ENCODE measurements around the gene HMGB4. TPM values are rescaled to one million over a fixed set of nuclear protein-coding genes. Genes with fewer than 3 reads are reported as not detected.

HMGB4 gene
- total and polyA plus RNA-seq, 2 donors = 0.07 TPM; not detected in 1

DNA sequence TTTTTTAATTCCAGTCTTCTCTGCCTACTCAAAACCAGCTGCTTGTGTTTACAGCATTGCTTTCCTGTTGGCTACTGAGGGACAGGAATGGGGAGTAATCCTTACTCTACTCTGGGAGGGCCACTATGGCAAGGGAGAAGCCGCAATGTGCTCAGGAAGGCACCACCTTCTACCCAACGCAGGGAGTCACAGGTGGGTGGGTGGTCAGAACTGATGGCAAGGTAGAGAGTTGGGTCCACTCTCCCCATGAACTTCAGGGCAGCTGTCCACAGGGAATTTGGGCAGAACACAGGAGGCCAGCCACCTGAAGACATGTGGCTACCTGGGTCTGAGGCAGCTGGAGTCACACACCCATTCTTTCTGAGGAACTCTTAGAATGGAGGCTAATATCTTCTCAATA is 40.5 kb upstream of the HMGB4 start:
- WGBS = 97% methylated on average over 2 of the region's 2 CpGs

DNA sequence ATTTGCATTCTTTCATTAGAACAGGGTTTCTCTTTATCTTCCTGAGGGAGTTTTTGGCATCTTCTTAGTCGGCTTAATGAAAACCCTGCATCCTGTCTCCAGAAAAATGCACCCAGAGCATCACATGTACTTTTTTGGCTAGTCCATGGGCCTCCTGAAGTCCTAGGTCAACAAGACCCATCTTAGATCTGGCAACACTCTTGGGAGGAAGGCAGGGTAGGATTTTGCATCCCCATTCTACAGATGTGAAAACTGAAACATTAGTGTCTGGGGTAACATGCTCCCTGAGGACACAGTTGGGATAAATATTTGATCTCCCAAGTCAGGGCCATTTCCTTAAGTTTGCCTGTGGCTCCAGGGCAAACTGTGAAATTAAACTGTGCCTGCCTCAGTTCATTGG is 40.0 kb upstream of the HMGB4 start:
- DNase-seq (ENCODE audit: low read depth in 6 of 9, low spot score in 9 of 9) = no peak

More for the DNA sequence above, 40.5 kb upstream of the HMGB4 start:
- no peaks in the 10 kb centered on the region for H3K27me3 ChIP-seq (ENCODE audit: control insufficient read depth in 2 of 2, insufficient read depth in 1 of 2, low read length in 1 of 2)
- no peak overlapping the region for H3K4me3 ChIP-seq (ENCODE audit: low read length in 2 of 2)
- H3K36me3 ChIP-seq (ENCODE audit: control insufficient read depth in 2 of 2, insufficient read depth in 2 of 2, low read length in 1 of 2) = no peaks in the 10 kb centered on the region
- DNase-seq (ENCODE audit: low read depth in 6 of 9, low spot score in 9 of 9) = no peak
- H3K4me1 ChIP-seq (ENCODE audit: control insufficient read depth in 2 of 2, insufficient read depth in 2 of 2, low read length in 2 of 2) = no peaks in the 10 kb centered on the region
- H3K9me3 ChIP-seq (ENCODE audit: control insufficient read depth in 2 of 2, insufficient read depth in 1 of 2, low read length in 1 of 2) = peaks cover 0 to 3% of the 10 kb centered on the region in 2 donors
- no peak overlapping the region for H3K27ac ChIP-seq (ENCODE audit: low read depth in 1 of 2, low read length in 1 of 2)

DNA sequence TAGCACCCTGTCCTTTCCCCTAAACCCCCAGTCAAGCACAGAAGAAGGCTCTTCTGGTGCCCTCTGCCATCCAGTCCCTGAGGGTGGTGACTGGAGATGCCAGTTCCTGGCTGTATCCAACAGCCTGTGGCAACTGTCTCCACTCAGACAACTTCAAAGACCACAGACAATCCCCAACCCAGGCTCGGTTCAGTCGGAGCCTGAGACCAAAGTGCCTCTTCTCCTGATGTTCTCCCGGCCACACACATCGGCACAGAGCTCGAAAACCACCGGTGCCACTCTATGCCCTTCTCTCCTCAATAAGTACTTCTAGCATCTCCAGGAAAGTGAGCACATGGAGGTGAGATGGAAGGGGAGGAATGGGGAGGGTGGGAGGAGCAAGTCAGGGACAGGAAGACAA is 39.6 kb upstream of the HMGB4 start:
- H3K36me3 ChIP-seq (ENCODE audit: control insufficient read depth in 2 of 2, insufficient read depth in 2 of 2, low read length in 1 of 2) = no peaks in the 10 kb centered on the region
- DNase-seq (ENCODE audit: low read depth in 6 of 9, low spot score in 9 of 9) = no peak
- H3K27me3 ChIP-seq (ENCODE audit: control insufficient read depth in 2 of 2, insufficient read depth in 1 of 2, low read length in 1 of 2) = no peaks in the 10 kb centered on the region
- H3K4me1 ChIP-seq (ENCODE audit: control insufficient read depth in 2 of 2, insufficient read depth in 2 of 2, low read length in 2 of 2) = no peaks in the 10 kb centered on the region
- WGBS = 96% methylated on average over 6 of the region's 6 CpGs
- peaks cover 0 to 5% of the 10 kb centered on the region in 2 donors for H3K9me3 ChIP-seq (ENCODE audit: control insufficient read depth in 2 of 2, insufficient read depth in 1 of 2, low read length in 1 of 2)
- H3K27ac ChIP-seq (ENCODE audit: low read depth in 1 of 2, low read length in 1 of 2) = no peak overlapping the region
- H3K4me3 ChIP-seq (ENCODE audit: low read length in 2 of 2) = no peak overlapping the region

More for the DNA sequence above, 40.0 kb upstream of the HMGB4 start:
- no peak overlapping the region for H3K27ac ChIP-seq (ENCODE audit: low read depth in 1 of 2, low read length in 1 of 2)
- no peaks in the 10 kb centered on the region for H3K4me1 ChIP-seq (ENCODE audit: control insufficient read depth in 2 of 2, insufficient read depth in 2 of 2, low read length in 2 of 2)
- H3K9me3 ChIP-seq (ENCODE audit: control insufficient read depth in 2 of 2, insufficient read depth in 1 of 2, low read length in 1 of 2) = peaks cover 0 to 5% of the 10 kb centered on the region in 2 donors
- H3K27me3 ChIP-seq (ENCODE audit: control insufficient read depth in 2 of 2, insufficient read depth in 1 of 2, low read length in 1 of 2) = no peaks in the 10 kb centered on the region
- 91% methylated on average over 1 of the region's 1 CpG for WGBS
- no peaks in the 10 kb centered on the region for H3K36me3 ChIP-seq (ENCODE audit: control insufficient read depth in 2 of 2, insufficient read depth in 2 of 2, low read length in 1 of 2)
- no peak overlapping the region for H3K4me3 ChIP-seq (ENCODE audit: low read length in 2 of 2)

DNA sequence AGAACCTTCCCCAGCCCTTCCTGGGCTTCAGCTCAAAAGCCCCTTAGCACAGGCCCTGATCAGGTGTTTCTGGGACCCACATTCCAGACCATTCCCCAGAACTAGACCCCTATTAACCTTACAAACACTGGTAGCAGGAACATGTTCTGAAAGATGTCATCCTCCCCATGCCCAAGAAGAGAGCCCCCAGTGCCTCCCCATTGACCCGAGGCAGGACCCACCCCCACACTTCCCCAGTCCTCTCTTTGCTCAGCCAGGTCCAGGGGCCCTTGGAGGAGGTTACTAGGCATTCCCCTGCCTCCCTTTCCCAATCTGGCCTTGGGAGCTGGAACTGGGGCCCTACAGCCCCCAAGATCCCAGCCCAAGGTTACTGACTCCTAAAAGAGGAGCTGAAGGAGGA is 38.9 kb upstream of the HMGB4 start:
- H3K36me3 ChIP-seq (ENCODE audit: control insufficient read depth in 2 of 2, insufficient read depth in 2 of 2, low read length in 1 of 2) = no peaks in the 10 kb centered on the region
- H3K27me3 ChIP-seq (ENCODE audit: control insufficient read depth in 2 of 2, insufficient read depth in 1 of 2, low read length in 1 of 2) = no peaks in the 10 kb centered on the region
- peaks cover 0 to 5% of the 10 kb centered on the region in 2 donors for H3K9me3 ChIP-seq (ENCODE audit: control insufficient read depth in 2 of 2, insufficient read depth in 1 of 2, low read length in 1 of 2)
- WGBS = 78% methylated on average over 1 of the region's 1 CpG
- no peaks in the 10 kb centered on the region for H3K4me1 ChIP-seq (ENCODE audit: control insufficient read depth in 2 of 2, insufficient read depth in 2 of 2, low read length in 2 of 2)
- H3K27ac ChIP-seq (ENCODE audit: low read depth in 1 of 2, low read length in 1 of 2) = no peak overlapping the region
- H3K4me3 ChIP-seq (ENCODE audit: low read length in 2 of 2) = no peak overlapping the region
- no peak for DNase-seq (ENCODE audit: low read depth in 6 of 9, low spot score in 9 of 9)

DNA sequence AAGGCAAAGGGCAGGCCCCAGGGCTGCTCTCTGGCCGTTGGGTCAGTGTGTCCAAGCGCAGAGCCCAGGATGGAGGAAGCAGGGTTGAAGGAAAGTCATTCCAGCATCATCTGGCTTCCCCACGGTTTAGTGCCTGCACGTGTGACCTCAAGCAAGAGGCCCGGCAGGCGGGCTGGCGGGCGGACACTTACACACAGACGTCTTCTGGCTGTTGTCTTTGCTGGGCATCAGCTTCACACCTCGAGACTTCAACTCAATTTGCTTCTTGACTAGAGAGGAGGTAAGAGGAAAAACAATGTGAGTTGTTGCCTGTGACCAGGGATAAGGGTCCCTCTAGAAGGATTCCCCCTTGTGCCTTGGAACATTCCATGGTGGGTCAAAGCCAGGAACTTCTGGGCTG is 38.4 kb upstream of the HMGB4 start:
- peaks cover 0 to 5% of the 10 kb centered on the region in 2 donors for H3K9me3 ChIP-seq (ENCODE audit: control insufficient read depth in 2 of 2, insufficient read depth in 1 of 2, low read length in 1 of 2)
- H3K4me1 ChIP-seq (ENCODE audit: control insufficient read depth in 2 of 2, insufficient read depth in 2 of 2, low read length in 2 of 2) = no peaks in the 10 kb centered on the region
- no peak overlapping the region for H3K4me3 ChIP-seq (ENCODE audit: low read length in 2 of 2)
- WGBS = 91% methylated on average over 10 of the region's 10 CpGs
- H3K36me3 ChIP-seq (ENCODE audit: control insufficient read depth in 2 of 2, insufficient read depth in 2 of 2, low read length in 1 of 2) = no peaks in the 10 kb centered on the region
- no peak for DNase-seq (ENCODE audit: low read depth in 6 of 9, low spot score in 9 of 9)
- H3K27ac ChIP-seq (ENCODE audit: low read depth in 1 of 2, low read length in 1 of 2) = no peak overlapping the region
- H3K27me3 ChIP-seq (ENCODE audit: control insufficient read depth in 2 of 2, insufficient read depth in 1 of 2, low read length in 1 of 2) = no peaks in the 10 kb centered on the region

DNA sequence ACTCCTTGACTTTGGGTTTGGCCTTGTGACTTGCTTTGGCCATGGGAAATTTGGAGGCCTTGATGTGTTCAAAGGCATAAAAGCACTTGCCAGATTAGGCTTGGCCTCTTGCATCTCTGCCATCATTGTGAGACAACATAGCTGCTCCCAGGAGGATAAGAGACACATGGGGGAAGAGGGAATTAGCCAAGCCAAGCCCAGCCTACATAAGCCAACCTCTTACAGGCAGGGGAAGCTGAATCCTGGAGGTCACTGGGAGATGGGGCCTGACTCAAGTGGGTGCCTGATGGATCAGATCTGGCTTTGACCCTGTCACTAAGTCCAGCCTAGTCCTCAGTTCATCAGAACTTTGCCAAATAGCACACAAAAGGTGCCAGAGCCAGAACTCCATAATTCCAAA is 37.6 kb upstream of the HMGB4 start:
- Histone ChIP-seq H3K4me1 (ENCODE audit: control insufficient read depth in 2 of 2, insufficient read depth in 2 of 2, low read length in 2 of 2) (no peaks in the 10 kb centered on the region), H3K36me3 (ENCODE audit: control insufficient read depth in 2 of 2, insufficient read depth in 2 of 2, low read length in 1 of 2) (no peaks in the 10 kb centered on the region), H3K9me3 (ENCODE audit: control insufficient read depth in 2 of 2, insufficient read depth in 1 of 2, low read length in 1 of 2) (peaks cover 0 to 5% of the 10 kb centered on the region in 2 donors), H3K27me3 (ENCODE audit: control insufficient read depth in 2 of 2, insufficient read depth in 1 of 2, low read length in 1 of 2) (no peaks in the 10 kb centered on the region), H3K4me3 (ENCODE audit: low read length in 2 of 2) (no peak overlapping the region), H3K27ac (ENCODE audit: low read depth in 1 of 2, low read length in 1 of 2) (no peak overlapping the region)
- no peak for DNase-seq (ENCODE audit: low read depth in 6 of 9, low spot score in 9 of 9)

DNA sequence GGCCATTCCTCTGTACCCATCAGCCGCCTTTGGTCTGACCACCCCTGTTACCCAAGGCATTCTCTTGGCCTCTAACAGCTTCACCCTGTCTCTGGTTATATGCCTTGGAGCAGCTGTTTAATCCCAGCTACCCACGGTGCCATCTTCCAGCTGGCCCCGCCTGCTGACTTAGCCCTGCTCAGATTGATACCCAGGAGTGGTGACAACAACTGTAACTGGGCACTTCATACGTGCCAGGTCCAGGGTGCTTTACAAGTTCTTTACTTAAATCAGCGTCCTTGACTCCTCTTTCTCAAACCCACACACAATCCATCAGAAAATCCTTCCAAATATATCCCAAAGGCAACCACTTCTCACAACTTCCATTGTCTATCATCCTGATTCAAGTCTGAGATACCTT is 37.2 kb upstream of the HMGB4 start:
- Histone ChIP-seq H3K27me3 (ENCODE audit: control insufficient read depth in 2 of 2, insufficient read depth in 1 of 2, low read length in 1 of 2) (no peaks in the 10 kb centered on the region), H3K27ac (ENCODE audit: low read depth in 1 of 2, low read length in 1 of 2) (no peak overlapping the region), H3K4me3 (ENCODE audit: low read length in 2 of 2) (no peak overlapping the region), H3K9me3 (ENCODE audit: control insufficient read depth in 2 of 2, insufficient read depth in 1 of 2, low read length in 1 of 2) (peaks cover 0 to 5% of the 10 kb centered on the region in 2 donors), H3K36me3 (ENCODE audit: control insufficient read depth in 2 of 2, insufficient read depth in 2 of 2, low read length in 1 of 2) (no peaks in the 10 kb centered on the region), H3K4me1 (ENCODE audit: control insufficient read depth in 2 of 2, insufficient read depth in 2 of 2, low read length in 2 of 2) (no peaks in the 10 kb centered on the region)
- no peak for DNase-seq (ENCODE audit: low read depth in 6 of 9, low spot score in 9 of 9)
- 93% methylated on average over 5 of the region's 5 CpGs for WGBS

DNA sequence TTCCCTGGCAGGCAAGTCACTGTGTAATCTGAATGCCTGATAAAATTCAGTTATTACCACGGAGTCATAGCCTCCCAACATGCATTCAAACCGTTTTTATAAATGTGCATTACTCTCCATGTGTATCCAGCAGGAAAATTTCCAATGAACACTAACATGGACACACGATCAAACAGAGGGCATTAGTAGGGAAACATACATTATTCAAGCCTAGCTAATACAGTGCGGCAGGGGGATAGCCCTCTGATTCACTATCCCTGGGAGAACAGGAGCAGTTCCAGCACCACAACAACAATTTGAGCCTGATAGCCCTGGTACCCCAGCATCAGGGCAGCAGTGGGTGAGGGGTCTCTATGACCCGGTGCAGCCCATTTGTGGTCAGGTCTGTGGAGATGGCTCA is 35.8 kb upstream of the HMGB4 start:
- Histone ChIP-seq H3K9me3 (ENCODE audit: control insufficient read depth in 2 of 2, insufficient read depth in 1 of 2, low read length in 1 of 2) (peaks cover 0 to 5% of the 10 kb centered on the region in 2 donors), H3K36me3 (ENCODE audit: control insufficient read depth in 2 of 2, insufficient read depth in 2 of 2, low read length in 1 of 2) (no peaks in the 10 kb centered on the region), H3K4me3 (ENCODE audit: low read length in 2 of 2) (no peak overlapping the region), H3K27me3 (ENCODE audit: control insufficient read depth in 2 of 2, insufficient read depth in 1 of 2, low read length in 1 of 2) (no peaks in the 10 kb centered on the region), H3K27ac (ENCODE audit: low read depth in 1 of 2, low read length in 1 of 2) (no peak overlapping the region), H3K4me1 (ENCODE audit: control insufficient read depth in 2 of 2, insufficient read depth in 2 of 2, low read length in 2 of 2) (no peaks in the 10 kb centered on the region)
- 68% methylated on average over 5 of the region's 5 CpGs for WGBS
- no peak for DNase-seq (ENCODE audit: low read depth in 6 of 9, low spot score in 9 of 9)

DNA sequence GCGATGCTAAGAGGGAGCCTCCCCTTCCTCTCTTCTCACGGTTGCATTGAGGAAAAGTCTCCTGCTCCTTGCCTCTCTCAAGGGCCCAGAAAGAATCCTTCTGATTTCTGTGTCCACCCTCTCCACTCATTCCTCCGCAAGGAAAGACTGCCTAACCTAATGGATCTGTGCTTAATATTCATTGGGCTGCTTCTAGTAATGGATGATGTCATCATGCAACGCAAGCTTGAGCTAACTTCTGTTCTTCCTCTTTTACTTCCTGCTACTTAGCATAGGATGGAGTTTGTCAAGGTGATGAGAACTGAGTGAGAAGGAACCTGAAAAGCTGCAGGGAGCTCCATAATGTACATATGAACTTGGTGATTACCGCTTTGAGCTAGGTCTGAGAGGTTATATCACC is 35.2 kb upstream of the HMGB4 start:
- WGBS = 89% methylated on average over 5 of the region's 5 CpGs
- no peak for DNase-seq (ENCODE audit: low read depth in 6 of 9, low spot score in 9 of 9)
- no peaks in the 10 kb centered on the region for H3K27me3 ChIP-seq (ENCODE audit: control insufficient read depth in 2 of 2, insufficient read depth in 1 of 2, low read length in 1 of 2)
- no peaks in the 10 kb centered on the region for H3K4me1 ChIP-seq (ENCODE audit: control insufficient read depth in 2 of 2, insufficient read depth in 2 of 2, low read length in 2 of 2)
- no peak overlapping the region for H3K4me3 ChIP-seq (ENCODE audit: low read length in 2 of 2)
- H3K36me3 ChIP-seq (ENCODE audit: control insufficient read depth in 2 of 2, insufficient read depth in 2 of 2, low read length in 1 of 2) = no peaks in the 10 kb centered on the region
- no peak overlapping the region for H3K27ac ChIP-seq (ENCODE audit: low read depth in 1 of 2, low read length in 1 of 2)
- H3K9me3 ChIP-seq (ENCODE audit: control insufficient read depth in 2 of 2, insufficient read depth in 1 of 2, low read length in 1 of 2) = peaks cover 0 to 5% of the 10 kb centered on the region in 2 donors

DNA sequence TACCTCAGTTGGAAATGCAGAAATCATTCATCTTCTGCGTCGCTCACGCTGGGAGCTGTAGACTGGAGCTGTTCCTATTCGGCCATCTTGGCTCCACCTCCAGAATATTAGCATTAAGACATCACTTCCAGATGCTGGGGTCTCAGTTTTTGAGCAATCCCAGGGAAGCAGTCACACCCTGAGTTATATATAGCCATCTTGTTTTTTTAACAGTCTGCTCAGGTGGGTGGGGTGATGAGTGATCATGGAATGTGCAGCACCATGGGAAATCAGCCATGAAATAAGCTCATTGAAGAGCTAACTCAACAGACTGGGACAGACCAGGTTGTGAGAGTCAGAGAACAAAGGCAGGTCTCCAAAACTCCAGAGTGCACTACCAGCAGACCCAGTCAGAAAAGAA is 27.0 kb upstream of the HMGB4 start:
- H3K4me1 ChIP-seq (ENCODE audit: control insufficient read depth in 2 of 2, insufficient read depth in 2 of 2, low read length in 2 of 2) = no peaks in the 10 kb centered on the region
- no peaks in the 10 kb centered on the region for H3K36me3 ChIP-seq (ENCODE audit: control insufficient read depth in 2 of 2, insufficient read depth in 2 of 2, low read length in 1 of 2)
- no peak overlapping the region for H3K27ac ChIP-seq (ENCODE audit: low read depth in 1 of 2, low read length in 1 of 2)
- no peaks in the 10 kb centered on the region for H3K27me3 ChIP-seq (ENCODE audit: control insufficient read depth in 2 of 2, insufficient read depth in 1 of 2, low read length in 1 of 2)
- H3K4me3 ChIP-seq (ENCODE audit: low read length in 2 of 2) = no peak overlapping the region
- WGBS = 95% methylated on average over 4 of the region's 4 CpGs
- H3K9me3 ChIP-seq (ENCODE audit: control insufficient read depth in 2 of 2, insufficient read depth in 1 of 2, low read length in 1 of 2) = no peaks in the 10 kb centered on the region
- DNase-seq (ENCODE audit: low read depth in 6 of 9, low spot score in 9 of 9) = no peak
